SU-DHL-6 (cell line): ENCODE measurements around the gene PTPRQ.

ENCODE experiments used
- EZH2phosphoT487 ChIP-seq: fragments of 200-600 bp; sonication (generic), shearing (Covaris generic); conservative IDR thresholded peaks from 2 replicates; pipeline ENCODE4 v1.6.1; 2018; ENCODE audit warnings: mild to moderate bottlenecking, antibody characterized with exemption, low read length, moderate library complexity, mixed read lengths
- TF ChIP-seq, protein P1 (sequence below): fragments of 200-600 bp; sonication (generic); IDR thresholded peaks from one replicate; pipeline ENCODE4 v1.5.1; 2017; ENCODE audit warnings: antibody characterized with exemption, mild to moderate bottlenecking, low read length, moderate library complexity; ENCODE audit not compliant: insufficient read depth, poor library complexity, severe bottlenecking

DNA sequence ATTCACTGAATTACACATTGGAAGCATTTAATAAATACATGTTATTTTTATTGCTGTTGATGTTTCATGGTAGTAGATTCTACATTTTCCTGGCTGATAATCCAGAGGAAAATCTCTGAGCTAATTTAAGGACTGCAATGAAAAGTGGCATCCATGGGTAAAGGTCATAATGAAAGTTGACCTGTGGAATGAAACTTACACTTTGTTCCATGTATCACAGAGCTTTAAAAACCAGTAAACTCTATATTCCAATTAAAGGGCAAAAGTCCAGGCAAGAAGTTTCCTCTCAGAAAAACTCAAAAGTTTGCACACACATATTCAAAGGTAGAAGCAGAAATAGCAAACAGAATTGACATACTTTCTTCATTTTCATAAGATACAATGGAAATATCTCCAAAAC is 218.6 kb downstream of the PTPRQ start:
- TF ChIP-seq, protein P1, sequence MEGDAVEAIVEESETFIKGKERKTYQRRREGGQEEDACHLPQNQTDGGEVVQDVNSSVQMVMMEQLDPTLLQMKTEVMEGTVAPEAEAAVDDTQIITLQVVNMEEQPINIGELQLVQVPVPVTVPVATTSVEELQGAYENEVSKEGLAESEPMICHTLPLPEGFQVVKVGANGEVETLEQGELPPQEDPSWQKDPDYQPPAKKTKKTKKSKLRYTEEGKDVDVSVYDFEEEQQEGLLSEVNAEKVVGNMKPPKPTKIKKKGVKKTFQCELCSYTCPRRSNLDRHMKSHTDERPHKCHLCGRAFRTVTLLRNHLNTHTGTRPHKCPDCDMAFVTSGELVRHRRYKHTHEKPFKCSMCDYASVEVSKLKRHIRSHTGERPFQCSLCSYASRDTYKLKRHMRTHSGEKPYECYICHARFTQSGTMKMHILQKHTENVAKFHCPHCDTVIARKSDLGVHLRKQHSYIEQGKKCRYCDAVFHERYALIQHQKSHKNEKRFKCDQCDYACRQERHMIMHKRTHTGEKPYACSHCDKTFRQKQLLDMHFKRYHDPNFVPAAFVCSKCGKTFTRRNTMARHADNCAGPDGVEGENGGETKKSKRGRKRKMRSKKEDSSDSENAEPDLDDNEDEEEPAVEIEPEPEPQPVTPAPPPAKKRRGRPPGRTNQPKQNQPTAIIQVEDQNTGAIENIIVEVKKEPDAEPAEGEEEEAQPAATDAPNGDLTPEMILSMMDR, result no peak
- TF ChIP-seq EZH2phosphoT487, result no peak
